CD4-positive, alpha-beta T cell (primary cell): ENCODE measurements around the gene RNF123. TPM values are rescaled to one million over a fixed set of nuclear protein-coding genes. Genes with fewer than 3 reads are reported as not detected.

Experiments used
- ATAC-seq: fragments of 200-7000 bp; cut with Tn5 transposase; one replicate; pipeline ENCODE4 v1.10.0; 2022; ENCODE audit warnings: mild to moderate bottlenecking; ENCODE audit not compliant: poor library complexity
- CTCF ChIA-PET: fragments of 350-600 bp; sonication (Branson Sonifier 250); formaldehyde crosslinking; loops from one replicate; lab custom pipeline; 2021; ENCODE audit warnings: antibody characterized with exemption, inconsistent platforms; lab: Charles Lee
- POLR2A ChIA-PET: fragments of 350-600 bp; sonication (Branson Sonifier 250); formaldehyde crosslinking; loops from one replicate; lab custom pipeline; 2021; ENCODE audit warnings: antibody characterized with exemption, inconsistent platforms; lab: Charles Lee
- DNase-seq, 14 experiments: peaks; one replicate each; pipeline ENCODE4 v3.0.0-alpha.2; 2013 to 2020; ENCODE audit warnings: mixed read lengths in 2 of 14
- H3K27ac ChIP-seq, 2 donors: one replicate each; pipeline versions ENCODE4 v1.5.1 to v1.7.0; 2013; ENCODE audit warnings: low read length in 2 of 2, low read depth in 1 of 2, mild to moderate bottlenecking in 1 of 2
- H3K27me3 ChIP-seq, 2 experiments: 1 replicate in 1 of 2; 2 replicates in 1 of 2; pipeline versions ENCODE4 v1.6.1 to v1.7.0; 2013; ENCODE audit warnings: low read length in 2 of 2, control low read depth in 1 of 2, mild to moderate bottlenecking in 1 of 2, moderate library complexity in 1 of 2; ENCODE audit not compliant: insufficient read depth in 2 of 2, control insufficient read depth in 1 of 2
- H3K36me3 ChIP-seq: one replicate; pipeline ENCODE4 v1.6.1; 2013; ENCODE audit warnings: low read length, control low read depth; ENCODE audit not compliant: insufficient read depth
- H3K4me1 ChIP-seq: one replicate; pipeline ENCODE4 v1.6.1; 2013; ENCODE audit warnings: low read length, control low read depth; ENCODE audit not compliant: insufficient read depth
- H3K4me3 ChIP-seq: one replicate; pipeline ENCODE4 v1.5.1; 2013; ENCODE audit warnings: mild to moderate bottlenecking, low read length, moderate library complexity
- H3K9me3 ChIP-seq, 2 experiments: 1 replicate in 1 of 2; 2 replicates in 1 of 2; pipeline versions ENCODE4 v1.6.1 to v1.7.0; 2013; ENCODE audit warnings: low read length in 2 of 2, mild to moderate bottlenecking in 2 of 2, control low read depth in 1 of 2, moderate library complexity in 1 of 2; ENCODE audit not compliant: control insufficient read depth in 1 of 2, insufficient read depth in 1 of 2
- H3K27ac Mint-ChIP-seq: one replicate; pipeline ENCODE4 v1.8.0; 2020; ENCODE audit warnings: mixed read lengths
- H3K27me3 Mint-ChIP-seq: one replicate; pipeline ENCODE4 v1.8.0; 2021; ENCODE audit warnings: mixed read lengths
- H3K36me3 Mint-ChIP-seq: one replicate; pipeline ENCODE4 v1.8.0; 2021; ENCODE audit warnings: low read depth, mixed read lengths
- H3K4me1 Mint-ChIP-seq: one replicate; pipeline ENCODE4 v1.8.0; 2021; ENCODE audit warnings: low read depth, mixed read lengths
- H3K4me3 Mint-ChIP-seq: one replicate; pipeline ENCODE4 v1.8.0; 2020; ENCODE audit warnings: mild to moderate bottlenecking, mixed read lengths
- H3K9me3 Mint-ChIP-seq: one replicate; pipeline ENCODE4 v1.8.0; 2020; ENCODE audit warnings: mixed read lengths
- CTCF ChIP-seq: fragments of 200-600 bp; IDR thresholded peaks from one replicate; pipeline ENCODE4 v1.8.0; 2022; ENCODE audit warnings: antibody characterized with exemption, mild to moderate bottlenecking
- intact Hi-C, 2 experiments: fragments of 100-400 bp; cut with DNase I in 1 of 2; cut with micrococcal nuclease in 1 of 2; formaldehyde crosslinking; loops; one replicate each; pipeline versions ENCODE4 v1.15.1 to v1.9.0; 2023 to 2025; cut with DNase I, micrococcal nuclease
- total RNA-seq, 174 experiments: library from RNA in 2 of 174; stranded (reverse) in 2 of 174; gene quantifications; one replicate each; pipeline ENCODE4 v1.2.3 and lab custom pipeline; 2021 to 2026

The RNF123 gene
- total RNA-seq, 2 experiments from 2014 or later, result 28.8 to 29.7 TPM

- Mint-ChIP-seq H3K4me1 (no peaks in the 10 kb centered on the region), H3K36me3 (no peaks in the 10 kb centered on the region), H3K27me3 (no peaks in the 10 kb centered on the region), H3K27ac (no peak overlapping the region), H3K4me3 (no peak overlapping the region), H3K9me3 (no peaks in the 10 kb centered on the region)
- CTCF ChIA-PET, result no interaction called here
- no peak for TF ChIP-seq CTCF
- no peak for ATAC-seq
- intact Hi-C loops, result no loop called here
- H3K9me3 ChIP-seq, result no peaks in the 10 kb centered on the region
- no peak overlapping the region for H3K4me3 ChIP-seq
- H3K27me3 ChIP-seq, result peaks cover 0 to 7% of the 10 kb centered on the region in 2 experiments
- no peak for DNase-seq
- no peak overlapping the region for H3K27ac ChIP-seq
- H3K4me1 ChIP-seq, result no peaks in the 10 kb centered on the region
- no peaks in the 10 kb centered on the region for H3K36me3 ChIP-seq
- POLR2A ChIA-PET, result no interaction called here
Measured at GRCh38 chr3:49652903-49653415, 36.4 kb upstream of the RNF123 start.

GRCh38 chr3:49653621-49654020 is 35.7 kb upstream of the RNF123 start:
- CTCF ChIA-PET, result no interaction called here
- Histone ChIP-seq H3K27me3 (peaks cover 0 to 7% of the 10 kb centered on the region in 2 experiments), H3K27ac (no peak overlapping the region), H3K9me3 (no peaks in the 10 kb centered on the region), H3K4me3 (no peak overlapping the region), H3K4me1 (no peaks in the 10 kb centered on the region), H3K36me3 (no peaks in the 10 kb centered on the region)
- intact Hi-C loops, result no loop called here
- Mint-ChIP-seq H3K27ac (no peak overlapping the region), H3K4me1 (no peaks in the 10 kb centered on the region), H3K4me3 (no peak overlapping the region), H3K27me3 (peaks cover 5% of the 10 kb centered on the region), H3K9me3 (no peaks in the 10 kb centered on the region), H3K36me3 (no peaks in the 10 kb centered on the region)
- POLR2A ChIA-PET, result no interaction called here
- no peak for TF ChIP-seq CTCF
- DNase-seq (no peak), ATAC-seq (no peak)

DNA sequence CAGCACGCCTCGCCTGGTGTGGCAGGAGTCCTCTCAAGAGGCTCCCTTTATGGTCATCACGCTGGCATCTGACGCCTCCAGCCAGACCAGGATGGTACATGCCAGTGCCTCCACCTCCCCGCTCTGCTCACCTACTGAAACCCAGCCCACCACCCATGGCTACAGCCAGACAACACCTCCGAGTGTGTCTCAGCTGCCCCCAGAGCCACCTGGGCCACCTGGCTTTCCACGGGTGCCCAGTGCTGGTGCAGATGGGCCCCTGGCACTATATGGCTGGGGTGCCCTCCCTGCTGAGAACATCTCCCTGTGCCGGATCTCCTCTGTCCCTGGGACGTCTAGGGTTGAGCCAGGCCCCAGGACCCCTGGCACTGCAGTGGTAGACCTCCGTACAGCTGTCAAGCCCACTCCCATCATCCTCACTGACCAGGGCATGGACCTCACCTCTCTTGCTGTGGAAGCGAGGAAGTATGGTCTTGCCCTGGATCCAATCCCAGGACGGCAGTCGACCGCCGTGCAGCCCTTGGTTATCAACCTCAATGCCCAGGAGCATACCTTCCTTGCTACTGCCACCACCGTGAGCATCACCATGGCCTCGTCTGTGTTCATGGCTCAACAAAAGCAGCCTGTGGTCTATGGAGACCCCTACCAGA is 35.1 kb upstream of the RNF123 start:
- H3K9me3 ChIP-seq, result no peaks in the 10 kb centered on the region
- CTCF ChIA-PET, result no interaction called here

More for the DNA sequence above, 35.1 kb upstream of the RNF123 start:
- Histone ChIP-seq H3K27ac (no peak overlapping the region), H3K4me1 (no peaks in the 10 kb centered on the region), H3K4me3 (no peak overlapping the region), H3K36me3 (no peaks in the 10 kb centered on the region), H3K27me3 (peaks cover 0 to 7% of the 10 kb centered on the region in 2 experiments)
- Mint-ChIP-seq H3K9me3 (no peaks in the 10 kb centered on the region), H3K4me3 (no peak overlapping the region), H3K4me1 (no peaks in the 10 kb centered on the region), H3K27ac (no peak overlapping the region), H3K27me3 (peaks cover 5% of the 10 kb centered on the region), H3K36me3 (no peaks in the 10 kb centered on the region)
- intact Hi-C loops, result no loop called here
- TF ChIP-seq CTCF, result no peak
- DNase-seq, result no peak
- POLR2A ChIA-PET, result no interaction called here
- no peak for ATAC-seq
